Fibroblast of the conjunctiva (primary cell): ENCODE results near the gene ADGRV1.
"Not testable (repeated sequence)": the region's sequence is repeated elsewhere in the genome, so short reads cannot be mapped to it uniquely, and the experiment has no call there.

Source experiments
- DNase-seq: peaks from one replicate; pipeline ENCODE4 v3.0.0-alpha.2; 2010; ENCODE audit warnings: low read depth

The ADGRV1 gene

DNA sequence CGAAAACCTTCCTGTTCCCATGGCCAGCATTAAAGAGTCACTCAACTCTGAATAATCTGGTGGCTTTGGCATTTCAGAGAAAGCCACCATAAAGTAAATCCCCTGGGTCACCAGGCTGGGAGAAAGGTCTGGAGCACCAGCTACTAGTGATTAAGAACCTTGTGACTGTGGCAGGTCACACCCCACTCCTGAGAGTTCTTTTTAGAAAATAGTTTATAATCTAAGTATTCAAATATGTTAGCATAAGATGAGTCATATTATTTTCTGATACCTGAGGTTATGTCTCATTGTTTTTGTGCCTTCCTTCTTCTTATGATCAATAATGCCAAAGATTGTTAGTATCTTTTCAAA is 472.8 kb downstream of the ADGRV1 start:
- DNase-seq = no peak

DNA sequence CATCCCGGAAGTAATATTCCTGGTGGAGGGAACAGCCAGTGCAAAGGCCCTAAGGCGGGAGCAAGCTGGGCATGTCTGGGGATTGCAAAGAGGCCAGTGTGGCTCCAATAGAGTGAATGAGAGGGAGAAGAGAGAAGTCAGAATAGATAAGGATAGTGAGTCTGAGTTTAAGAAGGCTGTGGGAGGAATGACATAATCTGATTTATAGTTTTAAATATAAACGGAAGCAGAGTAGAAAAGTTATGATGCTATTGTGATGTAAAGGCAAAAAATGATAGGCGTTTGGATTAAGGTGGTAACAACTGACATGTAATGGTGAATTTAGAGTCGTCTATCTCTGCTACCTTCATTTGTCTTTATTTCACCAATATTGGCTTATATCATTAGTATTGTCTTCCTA is 473.5 kb downstream of the ADGRV1 start:
- no peak for DNase-seq

GRCh38 chr5:91033370-91033769 is 474.8 kb downstream of the ADGRV1 start:
- DNase-seq = no peak

DNA sequence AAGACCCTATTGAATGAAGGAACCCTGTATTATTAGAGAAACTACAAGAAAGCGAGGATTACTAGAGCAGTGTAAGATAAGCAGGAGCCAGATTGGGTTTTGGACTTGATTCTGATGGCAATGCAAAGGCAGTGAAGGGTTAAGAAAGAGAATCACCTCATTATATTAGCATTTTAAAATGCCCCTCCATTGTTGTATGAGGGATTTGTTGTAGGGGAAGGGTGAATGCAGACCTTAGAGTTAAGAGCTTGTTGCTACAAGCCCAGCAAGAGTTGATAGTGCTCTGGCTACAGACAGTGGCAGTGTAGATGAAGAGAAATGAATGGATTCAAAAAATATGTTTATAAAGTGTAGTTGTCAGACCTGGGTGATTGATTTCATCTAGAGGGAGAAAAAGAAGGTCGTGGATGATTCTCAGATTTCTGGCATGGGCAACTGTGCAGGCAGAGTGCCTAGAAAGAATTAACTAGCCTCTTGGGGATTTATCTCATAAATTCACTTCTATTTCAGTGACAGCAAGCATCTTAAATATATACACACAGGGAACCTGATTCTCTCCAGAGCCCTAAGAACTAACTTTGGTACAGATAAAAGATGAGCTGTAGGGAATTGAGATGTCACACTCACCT is 479.7 kb downstream of the ADGRV1 start:
- no peak for DNase-seq

GRCh38 chr5:91041132-91041531 is 482.5 kb downstream of the ADGRV1 start:
- not testable (repeated sequence) for DNase-seq

DNA sequence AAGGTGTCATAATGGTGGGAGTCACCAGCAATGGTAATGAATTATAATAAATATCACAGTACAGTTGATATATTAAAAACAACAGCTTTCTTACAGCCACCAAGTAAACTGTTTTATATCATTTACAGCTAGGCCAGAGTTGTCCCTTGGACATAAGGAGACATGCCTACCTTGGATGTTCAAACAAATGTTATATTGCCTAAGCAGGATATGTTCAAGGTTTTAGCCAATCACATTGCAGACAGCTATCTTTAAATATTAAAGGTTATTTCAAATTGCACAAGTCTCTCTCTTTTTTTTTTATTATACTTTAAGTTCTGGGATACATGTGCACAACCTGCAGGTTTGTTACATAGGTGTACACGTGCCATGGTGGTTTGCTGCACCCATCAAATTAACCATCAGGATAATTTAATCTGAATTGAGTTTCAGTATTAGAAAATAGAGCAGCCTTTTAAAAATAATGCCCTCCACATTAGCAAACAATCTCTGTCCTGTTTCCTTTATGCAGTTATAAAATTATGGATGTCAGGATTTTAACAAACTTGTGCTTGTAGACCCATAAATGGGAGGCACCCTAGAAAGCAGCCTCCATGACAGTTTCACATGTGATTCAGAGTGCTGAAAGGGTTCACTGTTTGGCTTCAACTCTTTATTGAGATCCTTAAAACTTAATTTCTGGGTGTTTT is 483.8 kb downstream of the ADGRV1 start:
- DNase-seq = no peak

DNA sequence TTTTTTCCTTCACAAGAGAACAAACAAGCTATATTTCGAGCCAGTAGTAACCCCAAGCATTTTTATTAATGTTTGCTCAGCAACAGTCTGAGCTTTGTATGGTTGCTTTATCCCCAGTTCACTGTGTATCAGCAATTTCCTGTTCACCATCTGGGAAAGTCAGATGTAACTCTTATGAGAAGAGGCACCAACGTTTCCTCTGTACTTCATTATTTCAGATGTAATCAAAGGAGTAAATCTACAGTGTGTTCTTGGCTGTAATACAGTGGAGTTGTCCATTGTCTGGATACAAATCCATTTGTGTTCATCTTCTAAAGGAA is 484.3 kb downstream of the ADGRV1 start:
- DNase-seq = no peak

DNA sequence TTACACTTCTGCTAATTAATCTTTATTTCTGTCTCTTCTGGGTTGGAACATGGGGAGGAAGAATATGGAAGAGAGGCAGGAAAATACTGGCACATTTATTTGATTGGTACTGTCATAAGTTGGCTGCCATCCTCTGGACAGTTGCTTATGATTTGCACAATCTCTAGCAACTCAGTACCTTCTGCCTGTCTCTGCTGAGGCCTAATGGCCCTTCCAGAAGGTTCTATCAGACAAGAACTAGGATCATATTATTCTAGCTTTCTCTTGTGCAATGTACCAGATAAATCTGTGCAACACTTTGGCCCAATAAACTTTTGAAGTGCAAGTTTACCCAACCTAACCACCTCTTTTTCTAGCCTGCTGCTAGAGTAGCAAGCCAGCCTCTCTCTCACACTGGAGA is 489.5 kb downstream of the ADGRV1 start:
- DNase-seq = no peak

DNA sequence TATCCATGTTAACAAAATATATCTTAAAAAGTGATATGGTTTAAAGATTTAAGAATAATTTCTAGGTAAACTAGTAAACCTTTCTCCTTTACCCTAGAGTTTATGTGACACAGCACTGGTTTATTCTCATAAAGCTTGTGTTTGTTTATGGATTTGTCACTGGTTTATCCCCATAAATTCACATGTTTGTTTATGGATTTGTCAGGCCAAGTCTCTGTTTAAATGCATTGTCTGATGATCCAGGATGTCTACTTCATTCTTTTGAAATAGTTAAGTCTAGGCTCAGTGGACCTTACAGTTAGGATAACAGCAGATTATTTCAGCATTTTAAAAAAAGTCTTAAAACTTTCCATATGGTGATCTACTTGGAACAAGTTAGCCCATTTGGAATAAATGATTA is 490.5 kb downstream of the ADGRV1 start:
- DNase-seq = no peak

DNA sequence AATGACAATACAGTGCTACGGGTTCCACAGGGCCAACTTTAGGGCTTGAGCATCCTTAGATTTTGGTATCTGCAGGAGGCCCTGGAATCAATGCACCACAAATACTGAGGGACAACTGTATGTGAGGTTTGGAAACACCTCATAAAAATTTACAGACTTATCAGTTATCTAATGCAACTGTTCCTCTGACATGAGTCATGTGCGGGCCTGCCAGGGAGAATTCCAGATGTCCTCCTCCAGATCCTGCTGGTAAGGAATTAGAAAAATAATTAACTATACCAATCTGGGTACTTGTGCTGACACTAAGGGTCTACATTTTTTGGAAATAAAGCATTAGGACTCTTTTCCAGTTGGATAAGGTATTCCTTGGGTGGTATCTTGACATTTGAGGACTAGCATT is 491.2 kb downstream of the ADGRV1 start:
- DNase-seq = no peak

DNA sequence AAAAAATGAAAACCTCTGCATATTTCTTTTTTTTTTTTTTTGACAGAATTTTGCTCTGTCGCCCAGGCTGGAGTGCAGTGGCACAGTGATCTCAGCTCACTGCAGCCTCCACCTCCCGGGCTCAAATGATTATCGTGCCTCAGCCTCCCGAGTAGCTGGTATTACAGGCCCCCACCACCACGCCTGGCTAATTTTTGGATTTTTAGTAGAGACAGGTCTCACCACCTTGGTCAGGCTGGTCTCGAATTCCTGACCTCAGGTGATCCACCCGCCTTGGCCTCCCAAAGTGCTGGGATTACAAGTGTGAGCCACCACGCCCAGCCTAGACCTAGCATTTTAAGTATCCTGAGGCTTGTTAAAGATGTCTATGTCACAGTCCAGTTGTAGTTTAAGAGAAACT is 493.8 kb downstream of the ADGRV1 start:
- DNase-seq = not testable (repeated sequence)

DNA sequence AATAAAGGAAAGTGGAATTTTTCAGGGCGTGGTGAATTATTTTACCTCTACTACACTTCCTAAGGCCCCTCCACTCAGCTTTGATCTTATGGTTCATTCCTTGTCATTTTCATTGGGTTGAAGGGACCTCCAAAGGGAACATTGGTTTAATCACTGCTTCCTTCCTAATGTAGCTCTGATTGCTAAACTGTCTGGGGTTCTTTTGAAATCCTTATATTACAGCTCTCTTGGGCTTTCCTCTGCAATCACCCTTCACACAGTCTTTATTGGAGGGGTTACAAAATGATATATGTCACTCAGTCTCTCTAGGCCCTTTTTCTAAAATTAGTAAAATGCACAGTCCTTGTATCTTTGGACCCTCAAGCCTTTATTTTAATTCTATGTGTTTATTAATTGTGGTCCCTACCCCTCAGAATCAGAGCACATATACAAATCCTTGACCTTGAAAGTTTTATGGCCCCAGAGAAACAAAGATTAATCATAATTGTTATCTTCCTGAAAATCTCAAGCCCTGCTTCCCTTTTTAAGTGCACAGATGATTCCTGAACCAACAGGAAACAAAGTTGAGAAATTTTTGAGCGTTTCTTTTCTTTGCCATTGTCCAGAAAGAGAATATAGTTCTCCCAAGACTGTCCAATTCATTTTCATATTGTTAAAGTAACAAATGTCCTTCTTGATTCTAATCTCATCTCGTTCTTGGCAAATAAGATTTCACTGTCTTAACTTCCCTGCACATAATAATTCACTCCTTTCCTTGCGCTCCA is 494.6 kb downstream of the ADGRV1 start:
- DNase-seq = no peak

DNA sequence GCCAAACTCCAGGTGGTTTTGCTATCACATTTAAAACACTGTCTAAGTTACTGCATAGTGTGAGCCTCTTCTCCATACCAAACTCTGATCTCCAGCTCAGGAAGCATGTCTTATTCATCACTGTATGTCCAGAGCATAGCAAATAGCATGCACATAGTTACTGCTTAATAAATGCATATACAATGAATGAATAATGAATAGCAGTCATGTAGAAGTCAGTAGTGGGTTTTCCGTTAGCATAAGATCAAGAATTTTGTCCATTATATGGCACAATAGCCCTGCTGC is 495.1 kb downstream of the ADGRV1 start:
- no peak for DNase-seq

- no peak for DNase-seq
These were observed 499.6 kb downstream of the ADGRV1 start for GRCh38 chr5:91058155-91058554.

DNA sequence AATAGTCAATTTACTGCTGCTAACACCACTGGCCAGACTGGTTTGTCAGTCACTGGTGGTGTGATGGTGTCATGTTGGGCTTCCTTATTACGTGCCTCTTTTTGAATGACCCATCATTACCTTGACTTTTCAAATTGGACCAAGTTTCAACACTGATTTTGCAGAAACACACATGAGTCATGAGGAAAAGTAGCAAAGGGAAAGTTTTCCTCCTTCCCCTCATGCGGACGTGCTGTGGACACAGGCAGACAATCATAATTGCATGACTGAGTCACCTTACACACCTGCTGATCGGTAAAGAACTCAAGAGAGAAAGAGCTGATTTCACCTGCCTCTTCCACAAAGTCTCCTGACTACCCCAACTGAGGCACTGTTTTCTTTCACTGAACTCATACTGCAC is 500.0 kb downstream of the ADGRV1 start:
- DNase-seq = no peak

DNA sequence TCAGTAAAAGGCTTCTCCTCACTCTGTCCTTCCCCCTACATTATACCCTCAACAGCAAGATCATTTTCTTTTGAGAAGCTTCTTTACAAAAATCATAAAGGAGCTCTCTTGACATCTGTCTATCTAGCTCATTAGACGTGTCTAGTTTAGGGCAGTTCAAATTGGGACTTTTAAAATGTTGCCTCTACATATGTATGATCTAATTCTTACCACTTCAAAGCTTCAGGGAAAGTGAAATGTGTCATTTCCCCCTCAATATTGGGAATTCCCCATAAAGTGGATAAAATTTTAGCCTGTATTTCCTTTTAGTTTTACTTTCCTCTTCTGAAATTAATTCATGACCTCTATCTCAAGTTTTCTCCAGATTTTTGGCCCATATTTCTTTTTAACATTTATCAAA is 500.8 kb downstream of the ADGRV1 start:
- no peak for DNase-seq

GRCh38 chr5:91061094-91061493 is 502.5 kb downstream of the ADGRV1 start:
- no peak for DNase-seq

DNA sequence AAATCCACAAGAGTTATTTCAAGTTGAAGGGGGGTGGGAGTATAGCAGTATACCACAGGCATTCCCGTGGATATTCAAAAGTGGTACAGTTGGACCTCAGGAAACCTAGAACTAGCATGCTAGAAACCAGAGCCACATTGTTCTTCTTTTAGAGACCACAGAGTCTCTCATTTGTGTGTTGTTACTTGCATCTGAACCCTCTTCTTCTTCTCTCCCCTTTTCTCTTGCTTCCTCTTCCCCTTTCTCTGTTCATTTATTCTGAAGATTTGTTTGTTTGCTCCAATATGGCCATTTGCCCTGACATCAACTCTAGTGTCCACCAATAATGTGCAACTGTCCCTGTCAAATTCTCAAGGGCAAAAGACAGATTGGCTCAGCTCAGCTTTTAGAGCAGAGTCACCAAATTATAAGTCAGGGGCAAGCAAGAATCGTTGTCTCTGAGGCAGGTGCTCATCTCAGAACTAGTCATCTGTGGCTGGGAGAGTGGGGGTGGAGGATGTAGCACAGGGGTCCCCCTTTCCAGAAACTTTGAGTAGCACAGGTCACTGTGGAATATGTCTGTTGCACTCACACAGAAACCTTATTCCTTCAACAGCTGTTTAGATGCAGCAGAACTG is 503.5 kb downstream of the ADGRV1 start:
- DNase-seq = no peak

DNA sequence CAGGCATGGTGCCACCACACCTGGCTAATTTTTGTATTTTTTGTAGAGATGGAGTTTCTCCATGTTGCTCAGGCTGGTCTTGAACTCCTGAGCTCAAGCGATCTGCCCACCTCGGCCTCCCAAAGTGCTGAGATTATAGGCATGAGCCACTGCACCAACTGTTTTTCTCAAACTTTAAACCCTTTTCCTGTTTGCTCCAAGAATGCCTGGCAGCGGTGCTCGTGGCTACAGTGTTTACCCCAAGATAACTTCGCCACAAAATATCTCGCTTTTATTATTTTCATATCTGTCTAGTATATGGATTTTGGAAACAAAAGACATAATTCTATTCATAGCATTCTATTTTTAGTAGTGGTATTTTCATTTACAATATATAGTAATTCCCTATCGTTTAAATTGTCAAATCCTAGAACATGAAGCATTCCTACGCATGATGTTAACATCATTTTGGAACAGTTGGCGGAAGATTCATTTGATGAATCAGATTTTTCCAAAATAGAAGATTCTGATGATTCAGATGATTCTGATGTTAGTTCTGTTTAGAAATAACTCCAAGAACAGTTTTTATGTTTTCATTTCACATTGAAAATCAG is 504.6 kb downstream of the ADGRV1 start:
- DNase-seq = peak; percentile 14

DNA sequence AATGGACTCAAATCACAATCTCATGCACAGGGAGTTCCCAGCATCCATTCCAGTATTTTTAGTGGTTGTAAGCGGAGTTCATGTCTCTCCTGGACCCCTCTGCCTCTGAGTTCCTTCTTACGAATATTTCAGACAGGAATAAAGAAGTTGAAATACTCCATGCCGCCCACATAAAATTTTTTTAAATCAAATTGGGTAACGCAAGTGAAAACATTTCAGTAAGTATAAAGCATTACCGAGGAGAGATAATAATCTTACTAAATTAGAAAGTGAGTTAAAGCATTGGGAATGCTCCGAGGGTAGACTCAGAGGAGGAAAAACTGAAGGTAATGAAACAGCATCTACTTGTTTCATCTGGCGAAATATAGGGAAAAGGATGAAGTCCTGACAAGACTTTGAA is 506.9 kb downstream of the ADGRV1 start:
- DNase-seq = no peak

DNA sequence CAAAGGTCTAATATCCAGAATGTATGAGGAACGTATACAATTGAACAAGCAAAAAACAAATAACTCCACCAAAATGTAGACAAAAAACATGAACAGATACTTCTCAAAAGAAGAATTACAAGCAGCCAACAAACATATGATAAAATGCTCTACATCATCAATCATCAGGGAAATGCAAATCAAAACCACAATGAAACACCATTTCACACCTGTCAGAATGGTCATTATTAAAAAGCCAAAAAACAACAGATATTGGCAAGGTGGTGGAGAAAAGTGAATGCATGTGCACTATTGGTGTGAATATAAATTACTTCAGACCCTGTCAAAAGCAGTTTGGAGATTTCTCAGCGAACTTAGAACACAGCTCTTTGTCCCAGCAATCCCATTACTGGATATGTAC is 510.8 kb downstream of the ADGRV1 start:
- no peak for DNase-seq

DNA sequence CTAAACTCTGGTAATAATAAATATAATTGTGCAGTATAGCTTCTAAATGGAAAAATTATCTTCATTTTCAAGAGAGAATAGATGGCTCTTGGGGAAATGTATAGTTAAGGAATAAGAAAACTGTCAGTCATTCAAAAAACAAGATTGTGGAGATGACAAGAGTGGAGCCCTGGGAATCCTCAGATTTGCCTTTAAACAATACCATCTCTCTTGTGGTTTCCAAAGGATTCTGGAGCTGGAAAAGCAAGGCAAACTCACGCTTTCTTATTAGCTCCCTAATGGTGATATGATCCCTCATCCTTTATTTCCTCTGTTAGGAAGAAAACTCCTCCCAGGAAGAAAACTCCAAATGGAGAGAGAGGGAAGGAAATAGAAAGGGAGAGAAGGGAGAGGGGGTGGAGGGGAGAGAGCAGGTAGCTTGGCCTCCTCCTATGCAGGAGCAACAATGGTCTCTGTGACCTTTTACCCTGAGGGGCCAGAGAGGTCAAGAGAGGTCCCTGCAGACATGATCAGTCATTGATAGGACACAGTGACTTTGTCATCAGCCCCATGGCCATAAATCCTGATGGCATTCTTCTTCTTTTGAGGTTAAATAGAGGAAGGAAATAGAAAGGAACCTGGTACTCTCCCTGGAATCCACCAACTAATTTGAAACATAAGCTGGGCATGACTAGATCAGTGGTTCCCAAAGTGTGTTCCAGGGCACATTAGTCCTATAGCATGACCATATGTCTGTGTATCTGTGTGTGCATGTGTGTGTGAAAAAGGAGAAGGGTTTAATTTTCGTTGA is 512.4 kb downstream of the ADGRV1 start:
- no peak for DNase-seq
